ENCODE data around the gene KCNN3.

DNA sequence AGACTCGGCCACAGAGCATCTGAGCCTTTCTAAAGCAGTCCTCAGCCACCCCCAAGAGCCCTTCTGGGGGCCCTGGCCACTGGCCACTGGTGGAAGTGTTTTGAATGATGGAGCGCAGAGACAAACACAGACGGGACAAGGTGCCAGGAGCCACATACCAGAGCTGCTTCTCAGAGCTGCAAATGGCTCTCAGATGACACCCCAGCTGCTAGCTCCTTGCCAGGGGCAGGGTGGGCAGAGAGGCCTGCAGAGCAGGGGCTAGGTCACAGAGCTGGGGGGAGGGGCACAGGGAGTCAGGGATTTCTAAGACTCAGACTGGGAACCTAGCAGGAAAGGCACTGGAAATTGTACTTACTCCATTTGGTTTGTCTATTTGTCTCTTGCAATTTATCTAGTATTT is 30.4 kb downstream of the KCNN3 start:
- TF ChIP-seq CTCF (conservative IDR thresholded peaks at IDR 0.05; ENCODE audit: low read depth, low read length) (no peak), EZH2 (IDR thresholded peaks at IDR 0.05; ENCODE audit: low read length, unreplicated experiment) (no peak), EZH2phosphoT487 (IDR thresholded peaks at IDR 0.05; ENCODE audit: borderline replicate concordance, low read length) (no peak)
